GM23338 (cell line): ENCODE results near the gene RAP1A. TPM values are rescaled to one million over a fixed set of nuclear protein-coding genes. Genes with fewer than 3 reads are reported as not detected.

Experiments
- ATAC-seq: fragments of 200-7000 bp; cut with Tn5 transposase; 3 replicates; pipeline ENCODE4 v1.9.1; 2020
- DNase-seq: peaks from one replicate; pipeline ENCODE4 v3.0.0-alpha.2; 2015; ENCODE audit warnings: low spot score
- H2AFZ ChIP-seq: fragments of 200-600 bp; sonication (generic); 2 replicates; pipeline ENCODE4 v1.8.0; 2016; ENCODE audit warnings: antibody characterized with exemption, mild to moderate bottlenecking, moderate library complexity
- H3F3A ChIP-seq: fragments of 200-600 bp; sonication (generic); replicated peaks from 2 replicates; pipeline ENCODE4 v1.8.0; 2017; ENCODE audit warnings: antibody characterized with exemption, mixed run types, low read depth
- H3K27ac ChIP-seq: fragments of 200-600 bp; sonication (generic); 2 replicates; pipeline ENCODE4 v1.6.1; 2016; ENCODE audit warnings: low read depth
- H3K27me3 ChIP-seq: fragments of 200-600 bp; sonication (generic); 2 replicates; pipeline ENCODE4 v1.8.0; 2016; ENCODE audit warnings: mild to moderate bottlenecking, mixed run types, moderate library complexity; ENCODE audit not compliant: insufficient read depth
- H3K36me3 ChIP-seq: fragments of 200-600 bp; sonication (generic); 2 replicates; pipeline ENCODE4 v1.8.0; 2016; ENCODE audit warnings: mild to moderate bottlenecking; ENCODE audit not compliant: insufficient read depth
- H3K4me1 ChIP-seq: fragments of 200-600 bp; sonication (generic); 2 replicates; pipeline ENCODE4 v1.8.0; 2016; ENCODE audit warnings: mild to moderate bottlenecking, moderate library complexity; ENCODE audit not compliant: insufficient read depth
- H3K4me2 ChIP-seq: fragments of 200-600 bp; sonication (generic); 2 replicates; pipeline ENCODE4 v1.7.1; 2017; ENCODE audit warnings: mixed run types
- H3K4me3 ChIP-seq: fragments of 200-600 bp; sonication (generic); 2 replicates; pipeline ENCODE4 v1.6.1; 2016; ENCODE audit warnings: mixed run types
- H3K79me2 ChIP-seq: fragments of 200-600 bp; sonication (generic); replicated peaks from 2 replicates; pipeline ENCODE4 v1.8.0; 2017; ENCODE audit warnings: mild to moderate bottlenecking; ENCODE audit not compliant: insufficient read depth
- H3K9me2 ChIP-seq: fragments of 200-600 bp; sonication (generic); 2 replicates; pipeline ENCODE4 v1.8.0; 2017; ENCODE audit not compliant: insufficient read depth
- H4K20me1 ChIP-seq: fragments of 200-600 bp; sonication (generic); replicated peaks from 2 replicates; pipeline ENCODE4 v1.8.0; 2017; ENCODE audit warnings: mild to moderate bottlenecking; ENCODE audit not compliant: insufficient read depth
- H3K27ac Mint-ChIP-seq: 2 replicates; pipeline ENCODE4 v1.8.0; 2020; ENCODE audit warnings: inconsistent platforms, mild to moderate bottlenecking, moderate library complexity, mixed read lengths
- H3K27me3 Mint-ChIP-seq: 3 replicates; pipeline ENCODE4 v1.8.0; 2022; ENCODE audit warnings: low read depth, mild to moderate bottlenecking, moderate library complexity, mixed read lengths, inconsistent platforms; ENCODE audit not compliant: insufficient read depth, poor library complexity
- H3K36me3 Mint-ChIP-seq: 3 replicates; pipeline ENCODE4 v1.8.0; 2021; ENCODE audit warnings: low read depth, mild to moderate bottlenecking, inconsistent platforms, moderate library complexity, mixed read lengths
- H3K4me1 Mint-ChIP-seq: 3 replicates; pipeline ENCODE4 v1.8.0; 2020; ENCODE audit warnings: mild to moderate bottlenecking, inconsistent platforms, mixed read lengths
- H3K4me3 Mint-ChIP-seq: 3 replicates; pipeline ENCODE4 v1.8.0; 2021; ENCODE audit warnings: moderate library complexity, mild to moderate bottlenecking, inconsistent platforms, mixed read lengths
- H3K9me3 Mint-ChIP-seq: 3 replicates; pipeline ENCODE4 v1.8.0; 2020; ENCODE audit warnings: moderate library complexity, mild to moderate bottlenecking, inconsistent platforms, mixed read lengths
- CREB1 ChIP-seq: fragments of 250-450 bp; sonication (Bioruptor Pico); IDR thresholded peaks from 2 replicates; pipeline ENCODE4 v1.5.0; 2020; ENCODE audit warnings: low read depth, mild to moderate bottlenecking, moderate library complexity
- EZH2 ChIP-seq: fragments of 200-600 bp; sonication (generic); IDR thresholded peaks from one replicate; pipeline ENCODE4 v1.8.0; 2017; ENCODE audit warnings: antibody characterized with exemption, mild to moderate bottlenecking, low read depth; ENCODE audit not compliant: unreplicated experiment
- EZH2phosphoT487 ChIP-seq: fragments of 200-600 bp; sonication (generic); IDR thresholded peaks from one replicate; pipeline ENCODE4 v1.8.1; 2018; ENCODE audit warnings: antibody characterized with exemption; ENCODE audit not compliant: unreplicated experiment
- JUNB ChIP-seq: IDR thresholded peaks from one replicate; pipeline ENCODE4 v1.6.1; 2016; ENCODE audit warnings: antibody characterized with exemption; ENCODE audit not compliant: unreplicated experiment
- NANOG ChIP-seq: IDR thresholded peaks from 2 replicates; pipeline ENCODE4 v1.6.1; 2016; ENCODE audit warnings: antibody characterized with exemption, borderline replicate concordance
- POLR2AphosphoS5 ChIP-seq: IDR thresholded peaks from 2 replicates; pipeline ENCODE4 v1.6.1; 2016; ENCODE audit warnings: antibody characterized with exemption, low read depth
- STAT1 ChIP-seq: IDR thresholded peaks from one replicate; pipeline ENCODE4 v1.6.1; 2016; ENCODE audit warnings: antibody characterized with exemption; ENCODE audit not compliant: unreplicated experiment
- ZNF114 ChIP-seq: fragments of 250-450 bp; sonication (Bioruptor Pico); IDR thresholded peaks from 2 replicates; pipeline ENCODE4 v1.5.0; 2020; ENCODE audit warnings: mild to moderate bottlenecking, moderate library complexity
- ZNF331 ChIP-seq: fragments of 250-450 bp; sonication (Bioruptor Pico); IDR thresholded peaks from 2 replicates; pipeline ENCODE4 v1.5.0; 2020; ENCODE audit warnings: low read depth, mild to moderate bottlenecking, moderate library complexity
- polyA plus RNA-seq: library from polyadenylated mRNA; unstranded; fragments of >200 nt; fragmentation: Nextera tagmentation; extraction: Ambion mirVana; gene quantifications from 2 replicates; pipeline ENCODE4 v1.2.1, GENCODE V29; 2016
- total RNA-seq: library from RNA; depleted of rRNA; stranded (reverse); fragments of >200 nt; shearing (Covaris generic); gene quantifications from 2 replicates; pipeline ENCODE4 v1.2.3, GENCODE V29; 2014
- TF ChIP-seq, protein P1 (sequence below): IDR thresholded peaks from one replicate; pipeline ENCODE4 v1.6.1; 2018; ENCODE audit warnings: antibody characterized with exemption; ENCODE audit not compliant: unreplicated experiment
- TF ChIP-seq, protein P2 (sequence below): IDR thresholded peaks from 2 replicates; pipeline ENCODE4 v1.6.1; 2016; ENCODE audit warnings: antibody characterized with exemption
- TF ChIP-seq, protein P3 (sequence below), 2 experiments: fragments of 200-600 bp in 1 of 2; sonication (generic) in 1 of 2; conservative IDR thresholded peaks; 2 replicates each; pipeline versions ENCODE4 v1.5.1 to v1.6.1; 2016 to 2017; ENCODE audit warnings: antibody characterized with exemption in 2 of 2, low read depth in 2 of 2, mild to moderate bottlenecking in 2 of 2, moderate library complexity in 1 of 2

RAP1A gene
- total and polyA plus RNA-seq, 2 experiments from 2014 or later: 16.2 to 23.0 TPM

DNA sequence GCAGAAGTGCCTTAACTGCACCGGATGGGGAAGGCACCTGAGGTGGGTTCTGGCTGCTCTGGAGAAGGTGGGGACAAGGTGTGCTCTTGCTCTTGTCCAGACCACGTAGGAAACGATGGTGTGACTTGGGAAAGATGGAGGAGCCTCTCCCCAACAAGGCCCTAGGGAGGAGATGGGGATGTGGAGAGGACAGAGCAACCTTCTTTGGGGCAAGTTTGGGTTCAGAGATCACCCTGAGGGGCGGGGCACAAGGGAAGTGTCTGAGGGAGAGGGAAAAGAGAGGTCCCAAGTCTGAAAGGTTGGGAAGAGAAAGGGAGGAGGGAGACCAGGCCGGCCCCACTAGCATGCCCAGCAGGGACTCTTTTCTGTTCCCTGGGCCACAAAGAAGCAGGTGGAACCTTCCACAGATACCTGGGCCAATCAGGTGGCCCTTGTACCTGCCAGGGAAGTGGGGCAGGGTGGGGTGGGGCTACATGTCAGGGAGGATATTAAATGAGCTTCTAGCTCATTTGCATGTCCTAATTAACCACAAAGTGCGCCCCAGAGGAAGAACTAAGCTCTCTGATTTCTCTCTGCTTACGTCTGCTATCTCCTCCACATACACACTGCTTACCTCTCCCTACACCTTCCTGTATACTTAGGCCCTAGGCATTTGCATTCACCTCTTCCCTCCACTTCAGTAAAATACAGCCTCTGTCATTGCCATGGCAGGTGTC, 103.7 kb downstream of the RAP1A start (continued):
- TF ChIP-seq, protein P1, sequence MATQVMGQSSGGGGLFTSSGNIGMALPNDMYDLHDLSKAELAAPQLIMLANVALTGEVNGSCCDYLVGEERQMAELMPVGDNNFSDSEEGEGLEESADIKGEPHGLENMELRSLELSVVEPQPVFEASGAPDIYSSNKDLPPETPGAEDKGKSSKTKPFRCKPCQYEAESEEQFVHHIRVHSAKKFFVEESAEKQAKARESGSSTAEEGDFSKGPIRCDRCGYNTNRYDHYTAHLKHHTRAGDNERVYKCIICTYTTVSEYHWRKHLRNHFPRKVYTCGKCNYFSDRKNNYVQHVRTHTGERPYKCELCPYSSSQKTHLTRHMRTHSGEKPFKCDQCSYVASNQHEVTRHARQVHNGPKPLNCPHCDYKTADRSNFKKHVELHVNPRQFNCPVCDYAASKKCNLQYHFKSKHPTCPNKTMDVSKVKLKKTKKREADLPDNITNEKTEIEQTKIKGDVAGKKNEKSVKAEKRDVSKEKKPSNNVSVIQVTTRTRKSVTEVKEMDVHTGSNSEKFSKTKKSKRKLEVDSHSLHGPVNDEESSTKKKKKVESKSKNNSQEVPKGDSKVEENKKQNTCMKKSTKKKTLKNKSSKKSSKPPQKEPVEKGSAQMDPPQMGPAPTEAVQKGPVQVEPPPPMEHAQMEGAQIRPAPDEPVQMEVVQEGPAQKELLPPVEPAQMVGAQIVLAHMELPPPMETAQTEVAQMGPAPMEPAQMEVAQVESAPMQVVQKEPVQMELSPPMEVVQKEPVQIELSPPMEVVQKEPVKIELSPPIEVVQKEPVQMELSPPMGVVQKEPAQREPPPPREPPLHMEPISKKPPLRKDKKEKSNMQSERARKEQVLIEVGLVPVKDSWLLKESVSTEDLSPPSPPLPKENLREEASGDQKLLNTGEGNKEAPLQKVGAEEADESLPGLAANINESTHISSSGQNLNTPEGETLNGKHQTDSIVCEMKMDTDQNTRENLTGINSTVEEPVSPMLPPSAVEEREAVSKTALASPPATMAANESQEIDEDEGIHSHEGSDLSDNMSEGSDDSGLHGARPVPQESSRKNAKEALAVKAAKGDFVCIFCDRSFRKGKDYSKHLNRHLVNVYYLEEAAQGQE: no peak
- TF ChIP-seq, protein P2, sequence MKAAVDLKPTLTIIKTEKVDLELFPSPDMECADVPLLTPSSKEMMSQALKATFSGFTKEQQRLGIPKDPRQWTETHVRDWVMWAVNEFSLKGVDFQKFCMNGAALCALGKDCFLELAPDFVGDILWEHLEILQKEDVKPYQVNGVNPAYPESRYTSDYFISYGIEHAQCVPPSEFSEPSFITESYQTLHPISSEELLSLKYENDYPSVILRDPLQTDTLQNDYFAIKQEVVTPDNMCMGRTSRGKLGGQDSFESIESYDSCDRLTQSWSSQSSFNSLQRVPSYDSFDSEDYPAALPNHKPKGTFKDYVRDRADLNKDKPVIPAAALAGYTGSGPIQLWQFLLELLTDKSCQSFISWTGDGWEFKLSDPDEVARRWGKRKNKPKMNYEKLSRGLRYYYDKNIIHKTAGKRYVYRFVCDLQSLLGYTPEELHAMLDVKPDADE: no peak
- TF ChIP-seq STAT1: no peak

DNA sequence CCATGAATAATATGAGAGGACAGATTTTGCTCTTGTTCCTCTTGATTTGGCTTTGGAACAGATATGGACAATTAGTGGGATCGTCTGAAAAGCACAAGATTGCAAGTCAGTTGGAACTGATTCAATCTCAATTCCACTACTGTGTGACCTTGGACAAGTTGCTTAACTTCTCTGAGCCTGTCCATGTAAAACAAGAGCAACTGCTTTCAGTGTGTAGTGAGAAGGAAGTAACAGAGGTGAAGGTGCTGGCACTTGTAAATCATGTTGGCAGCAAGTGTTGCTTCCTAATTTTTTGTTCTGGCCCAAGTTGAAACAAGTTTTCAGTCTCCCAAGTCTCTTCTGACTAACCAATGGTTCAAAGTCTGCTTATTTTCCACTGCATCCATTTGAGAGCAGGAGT, 104.3 kb downstream of the RAP1A start:
- Histone ChIP-seq H3F3A (no peaks in the 10 kb centered on the region; the same call in 1 of the 2 replicates), H3K4me1 (peaks cover 43% of the 10 kb centered on the region), H3K4me2 (no peak overlapping the region), H3K27ac (no peak overlapping the region), H3K4me3 (no peak overlapping the region), H3K36me3 (no peaks in the 10 kb centered on the region), H3K9me2 (peaks cover 6% of the 10 kb centered on the region; the same call in 1 of the 2 replicates), H3K27me3 (no peaks in the 10 kb centered on the region), H4K20me1 (peaks cover 5% of the 10 kb centered on the region; the same call in 1 of the 2 replicates), H3K79me2 (peaks cover 2% of the 10 kb centered on the region; the same call in 1 of the 2 replicates), H2AFZ (no peak overlapping the region)
- H3K4me1 Mint-ChIP-seq: peaks cover 51% of the 10 kb centered on the region
- ATAC-seq (no peak), DNase-seq (no peak)
- H3K27me3 Mint-ChIP-seq: peaks cover 8% of the 10 kb centered on the region
- H3K9me3 Mint-ChIP-seq: no peaks in the 10 kb centered on the region
- H3K27ac Mint-ChIP-seq: no peak overlapping the region
- peaks cover 2% of the 10 kb centered on the region; the same call in 1 of the 3 replicates for H3K36me3 Mint-ChIP-seq
- no peak overlapping the region for H3K4me3 Mint-ChIP-seq
- no peak for TF ChIP-seq ZNF114 (CRISPR knock-in tag)
- TF ChIP-seq CREB1 (CRISPR knock-in tag): no peak
- no peak for TF ChIP-seq EZH2
- TF ChIP-seq, protein P2: no peak
- no peak for TF ChIP-seq EZH2phosphoT487
- TF ChIP-seq, protein P1: no peak
- TF ChIP-seq, protein P3, sequence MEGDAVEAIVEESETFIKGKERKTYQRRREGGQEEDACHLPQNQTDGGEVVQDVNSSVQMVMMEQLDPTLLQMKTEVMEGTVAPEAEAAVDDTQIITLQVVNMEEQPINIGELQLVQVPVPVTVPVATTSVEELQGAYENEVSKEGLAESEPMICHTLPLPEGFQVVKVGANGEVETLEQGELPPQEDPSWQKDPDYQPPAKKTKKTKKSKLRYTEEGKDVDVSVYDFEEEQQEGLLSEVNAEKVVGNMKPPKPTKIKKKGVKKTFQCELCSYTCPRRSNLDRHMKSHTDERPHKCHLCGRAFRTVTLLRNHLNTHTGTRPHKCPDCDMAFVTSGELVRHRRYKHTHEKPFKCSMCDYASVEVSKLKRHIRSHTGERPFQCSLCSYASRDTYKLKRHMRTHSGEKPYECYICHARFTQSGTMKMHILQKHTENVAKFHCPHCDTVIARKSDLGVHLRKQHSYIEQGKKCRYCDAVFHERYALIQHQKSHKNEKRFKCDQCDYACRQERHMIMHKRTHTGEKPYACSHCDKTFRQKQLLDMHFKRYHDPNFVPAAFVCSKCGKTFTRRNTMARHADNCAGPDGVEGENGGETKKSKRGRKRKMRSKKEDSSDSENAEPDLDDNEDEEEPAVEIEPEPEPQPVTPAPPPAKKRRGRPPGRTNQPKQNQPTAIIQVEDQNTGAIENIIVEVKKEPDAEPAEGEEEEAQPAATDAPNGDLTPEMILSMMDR (conservative IDR thresholded peaks at IDR 0.05; ENCODE audit: low read depth in 2 of 2): no peak
- no peak for TF ChIP-seq STAT1
- no peak for TF ChIP-seq JUNB
- no peak for TF ChIP-seq NANOG
- TF ChIP-seq POLR2AphosphoS5: no peak
- no peak for TF ChIP-seq ZNF331 (CRISPR knock-in tag)
